ENCODE results near the gene TNN. TPM values are rescaled to one million over a fixed set of nuclear protein-coding genes. Genes with fewer than 3 reads are reported as not detected.

TNN gene
- total RNA-seq, 1 donor from 2014 or later: 0.11 TPM

DNA sequence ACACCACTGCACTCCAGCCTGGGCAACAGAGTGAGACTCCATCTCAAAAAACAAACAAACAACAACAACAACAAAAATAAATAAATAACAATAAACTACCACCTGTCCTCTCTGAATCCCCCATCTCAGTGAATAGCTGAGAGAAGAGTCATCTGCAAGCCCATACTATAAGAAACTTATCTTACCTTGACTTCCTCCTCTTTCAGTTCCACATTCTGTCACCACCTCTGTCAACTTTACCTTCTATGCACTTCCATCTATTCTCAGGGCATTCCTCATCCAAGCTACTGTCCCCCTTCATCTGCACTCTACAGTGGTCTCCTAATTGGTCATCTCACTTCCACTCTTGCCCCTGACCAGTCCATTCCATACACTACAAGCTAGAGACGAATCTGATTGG lies 66.9 kb downstream of the TNN start:
- DNase-seq (ENCODE audit: low spot score in 2 of 2): no peak
- intact Hi-C loops (cut with DNase I): no loop called here
- H3K27me3 ChIP-seq: no peaks in the 10 kb centered on the region
- no peaks in the 10 kb centered on the region for H3K36me3 ChIP-seq
- no peak overlapping the region for H3K4me3 ChIP-seq
- peaks cover 0 to 7% of the 10 kb centered on the region in 2 donors for H3K4me1 ChIP-seq
- no peaks in the 10 kb centered on the region for H3K9me3 ChIP-seq
- TF ChIP-seq, protein P1, sequence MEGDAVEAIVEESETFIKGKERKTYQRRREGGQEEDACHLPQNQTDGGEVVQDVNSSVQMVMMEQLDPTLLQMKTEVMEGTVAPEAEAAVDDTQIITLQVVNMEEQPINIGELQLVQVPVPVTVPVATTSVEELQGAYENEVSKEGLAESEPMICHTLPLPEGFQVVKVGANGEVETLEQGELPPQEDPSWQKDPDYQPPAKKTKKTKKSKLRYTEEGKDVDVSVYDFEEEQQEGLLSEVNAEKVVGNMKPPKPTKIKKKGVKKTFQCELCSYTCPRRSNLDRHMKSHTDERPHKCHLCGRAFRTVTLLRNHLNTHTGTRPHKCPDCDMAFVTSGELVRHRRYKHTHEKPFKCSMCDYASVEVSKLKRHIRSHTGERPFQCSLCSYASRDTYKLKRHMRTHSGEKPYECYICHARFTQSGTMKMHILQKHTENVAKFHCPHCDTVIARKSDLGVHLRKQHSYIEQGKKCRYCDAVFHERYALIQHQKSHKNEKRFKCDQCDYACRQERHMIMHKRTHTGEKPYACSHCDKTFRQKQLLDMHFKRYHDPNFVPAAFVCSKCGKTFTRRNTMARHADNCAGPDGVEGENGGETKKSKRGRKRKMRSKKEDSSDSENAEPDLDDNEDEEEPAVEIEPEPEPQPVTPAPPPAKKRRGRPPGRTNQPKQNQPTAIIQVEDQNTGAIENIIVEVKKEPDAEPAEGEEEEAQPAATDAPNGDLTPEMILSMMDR (IDR thresholded peaks at IDR 0.05): no peak
- no peak overlapping the region for H3K27ac ChIP-seq

DNA sequence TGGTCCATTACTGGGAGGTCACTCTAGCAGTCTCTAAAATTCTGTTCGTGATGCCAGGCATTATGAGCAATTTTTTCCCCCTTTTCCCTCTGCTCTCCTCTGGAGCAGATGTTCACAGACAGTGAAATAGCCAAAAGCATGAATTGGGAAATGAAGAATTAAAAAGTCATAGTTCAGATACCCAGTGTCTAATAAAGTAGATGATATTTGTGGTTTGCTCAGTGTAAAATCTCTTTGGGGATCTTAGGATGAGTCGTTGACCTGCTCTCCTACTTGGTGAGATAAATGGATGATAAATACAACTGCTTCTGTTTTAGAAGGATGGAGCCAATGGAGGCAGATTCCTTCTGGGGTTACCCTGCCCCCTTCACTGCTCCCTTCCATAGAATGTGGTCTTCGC lies 68.6 kb downstream of the TNN start:
- DNase-seq (ENCODE audit: low spot score in 2 of 2): no peak
- TF ChIP-seq, protein P1 (IDR thresholded peaks at IDR 0.05): no peak
- Histone ChIP-seq H3K4me3 (no peak overlapping the region), H3K9me3 (no peaks in the 10 kb centered on the region), H3K36me3 (no peaks in the 10 kb centered on the region), H3K4me1 (peaks cover 0 to 7% of the 10 kb centered on the region in 2 donors), H3K27me3 (no peaks in the 10 kb centered on the region), H3K27ac (no peak overlapping the region)
- intact Hi-C loops (cut with DNase I): no loop called here

DNA sequence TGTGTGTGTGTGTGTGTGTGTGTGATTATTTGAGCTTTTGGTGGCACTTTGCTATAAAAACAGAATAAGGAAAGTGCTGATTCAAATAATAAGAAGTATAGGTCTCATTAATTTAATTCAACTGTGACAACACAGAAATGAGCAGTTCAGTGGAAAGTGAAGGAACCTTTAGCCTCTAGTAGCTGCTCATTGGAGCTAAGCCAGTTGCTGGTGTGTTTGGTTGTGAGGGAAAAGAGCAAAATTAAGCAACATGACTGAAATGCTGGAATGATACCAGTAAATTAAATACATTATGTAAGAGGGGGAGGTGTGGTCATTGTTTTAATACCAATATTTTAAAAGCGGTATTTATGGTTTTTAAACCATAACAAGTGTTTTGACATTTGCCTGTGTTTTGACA lies 69.7 kb downstream of the TNN start:
- DNase-seq (ENCODE audit: low spot score in 2 of 2): no peak
- peaks cover 0 to 4% of the 10 kb centered on the region in 2 donors for H3K4me1 ChIP-seq
- H3K4me3 ChIP-seq: no peak overlapping the region
- H3K9me3 ChIP-seq: no peaks in the 10 kb centered on the region
- intact Hi-C loops (cut with DNase I): no loop called here
- no peaks in the 10 kb centered on the region for H3K36me3 ChIP-seq
- H3K27me3 ChIP-seq: no peaks in the 10 kb centered on the region
- TF ChIP-seq, protein P1 (IDR thresholded peaks at IDR 0.05): no peak
- H3K27ac ChIP-seq: no peak overlapping the region

DNA sequence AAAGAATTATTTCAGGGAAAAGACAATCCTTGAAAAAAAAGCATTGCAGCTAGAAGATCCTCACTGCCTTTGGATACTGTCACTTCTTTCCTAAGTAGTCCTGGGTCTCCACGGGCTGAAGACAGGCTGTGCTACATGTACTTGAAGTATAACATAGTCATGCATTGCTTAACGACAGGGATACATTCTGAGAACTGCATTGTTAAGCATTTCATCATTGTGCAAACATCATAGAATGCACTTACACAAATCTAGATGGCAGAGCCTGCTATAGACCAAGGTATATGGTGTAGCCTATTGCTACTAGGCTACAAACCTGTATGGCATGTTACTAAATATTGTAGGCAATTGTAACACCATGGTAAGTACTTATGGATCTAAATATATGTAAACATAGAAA lies 70.9 kb downstream of the TNN start:
- H3K4me3 ChIP-seq: no peak overlapping the region
- DNase-seq (ENCODE audit: low spot score in 2 of 2): no peak
- no peak overlapping the region for H3K27ac ChIP-seq
- no peaks in the 10 kb centered on the region for H3K27me3 ChIP-seq
- intact Hi-C loops (cut with DNase I): no loop called here
- TF ChIP-seq, protein P1 (IDR thresholded peaks at IDR 0.05): no peak
- H3K9me3 ChIP-seq: no peaks in the 10 kb centered on the region
- H3K4me1 ChIP-seq: no peaks in the 10 kb centered on the region
- no peaks in the 10 kb centered on the region for H3K36me3 ChIP-seq

DNA sequence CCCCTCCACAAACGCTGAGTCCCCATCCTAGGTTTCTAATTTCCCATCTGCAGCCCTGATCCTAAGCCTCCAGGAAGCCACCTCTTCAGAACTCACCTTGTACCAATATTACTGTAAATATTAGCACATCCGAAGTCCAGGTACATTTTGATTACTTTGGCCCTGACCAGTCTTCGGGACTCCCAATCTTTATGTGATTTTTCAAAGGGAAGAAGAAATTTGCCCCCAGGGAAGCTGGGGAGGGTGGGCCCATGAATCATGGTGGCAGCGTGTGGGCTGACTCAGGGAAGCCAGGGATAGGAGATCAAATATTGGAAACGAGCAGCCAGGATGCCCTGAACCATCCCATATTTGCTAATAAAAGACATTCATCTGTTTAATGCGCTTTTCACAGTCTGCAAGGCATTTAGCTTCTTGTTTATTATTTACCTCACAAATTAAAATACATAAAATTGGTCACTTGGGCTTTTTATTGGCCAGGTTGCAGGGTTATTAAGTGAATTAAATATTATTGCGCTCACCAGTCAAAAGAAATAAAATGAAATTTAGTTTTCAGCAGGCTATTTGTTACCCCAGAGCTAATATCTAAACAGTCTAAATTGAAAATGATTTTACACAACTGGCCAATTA lies 78.4 kb downstream of the TNN start:
- Histone ChIP-seq H3K27me3 (no peaks in the 10 kb centered on the region), H3K9me3 (no peaks in the 10 kb centered on the region), H3K36me3 (no peaks in the 10 kb centered on the region), H3K4me1 (no peaks in the 10 kb centered on the region), H3K27ac (no peak overlapping the region), H3K4me3 (no peak overlapping the region)
- intact Hi-C loops (cut with DNase I): no loop called here
- TF ChIP-seq, protein P1 (IDR thresholded peaks at IDR 0.05): no peak
- DNase-seq (ENCODE audit: low spot score in 2 of 2): no peak
